GM12878 (cell line): Measurements from ENCODE around the gene C16orf74. TPM values are rescaled to one million over a fixed set of nuclear protein-coding genes. Genes with fewer than 3 reads are reported as not detected.

Experiments used
- ATAC-seq: fragments of 200-7000 bp; cut with Tn5 transposase; 3 replicates; pipeline ENCODE4 v1.9.1; 2020; ENCODE audit warnings: mild to moderate bottlenecking, moderate library complexity
- BruUV-seq: library from RNA; stranded (reverse); fragments of 400-500 nt; replicated peaks from 2 replicates; lab custom pipeline; 2021; lab: Mats Ljungman, UMichigan
- CTCF ChIA-PET: fragments of 300-600 bp; sonication (Branson Sonifier 250); formaldehyde crosslinking; extraction: SDS; loops from one replicate; lab custom pipeline; 2021; ENCODE audit warnings: inconsistent platforms; lab: Yijun Ruan, JAX
- POLR2A ChIA-PET: fragments of 350-600 bp; formaldehyde crosslinking; extraction: SDS; loops from one replicate; lab custom pipeline; 2021; ENCODE audit warnings: inconsistent platforms; lab: Charles Lee
- RAD21 ChIA-PET: fragments of 300-600 bp; sonication (Branson Sonifier 250); formaldehyde crosslinking; loops from one replicate; lab custom pipeline; 2023; ENCODE audit warnings: antibody characterized with exemption; ENCODE audit not compliant: unreplicated experiment; lab: Charles Lee
- SMC1A ChIA-PET: fragments of 300-600 bp; sonication (Branson Sonifier 250); formaldehyde crosslinking; loops from one replicate; lab custom pipeline; 2023; ENCODE audit not compliant: unreplicated experiment, uncharacterized antibody; lab: Charles Lee
- DNase-seq: peaks from one replicate; pipeline ENCODE4 v3.0.0-alpha.2; 2011; ENCODE audit warnings: low read depth, low spot score
- FAIRE-seq: peaks from 3 replicates; lab custom pipeline; 2011; peaks lifted over from hg19 to GRCh38; lab: Jason Lieb, UNC
- H2AFZ ChIP-seq: 2 replicates; pipeline ENCODE4 v1.6.0; 2011; ENCODE audit warnings: low read depth, low read length, control low read depth; ENCODE audit not compliant: control insufficient read depth
- H3K27ac ChIP-seq: 2 replicates; pipeline ENCODE4 v1.5.1; 2011; ENCODE audit warnings: control low read depth; ENCODE audit not compliant: control insufficient read depth, insufficient read depth
- H3K27me3 ChIP-seq, 2 experiments: replicated peaks in 1 of 2; 2 replicates each; pipeline versions ENCODE4 v1.6.0 to v1.6.1; 2011; ENCODE audit warnings: low read length in 1 of 2; ENCODE audit not compliant: control insufficient read depth in 2 of 2, insufficient read depth in 2 of 2
- H3K36me3 ChIP-seq, 2 experiments: 2 replicates each; pipeline ENCODE4 v1.5.1; 2011; ENCODE audit warnings: low read length in 1 of 2; ENCODE audit not compliant: control insufficient read depth in 2 of 2, insufficient read depth in 2 of 2
- H3K4me1 ChIP-seq: 2 replicates; pipeline ENCODE4 v1.6.1; 2011; ENCODE audit warnings: mild to moderate bottlenecking, low read length, moderate library complexity, mixed read lengths; ENCODE audit not compliant: control insufficient read depth, insufficient read depth
- H3K4me2 ChIP-seq: 2 replicates; pipeline ENCODE4 v1.6.0; 2011; ENCODE audit warnings: control low read depth; ENCODE audit not compliant: control insufficient read depth, insufficient read depth
- H3K4me3 ChIP-seq: fragments of 200-600 bp; sonication (generic); 2 replicates; pipeline ENCODE4 v1.5.1; 2016
- H3K79me2 ChIP-seq: 2 replicates; pipeline ENCODE4 v1.6.0; 2011; ENCODE audit warnings: low read length; ENCODE audit not compliant: control insufficient read depth, insufficient read depth
- H3K9ac ChIP-seq: 2 replicates; pipeline ENCODE4 v1.8.0; 2011; ENCODE audit warnings: low read length, control low read depth, mixed read lengths; ENCODE audit not compliant: control insufficient read depth, insufficient read depth
- H3K9me3 ChIP-seq: replicated peaks from 3 replicates; pipeline ENCODE4 v1.5.1; 2011; ENCODE audit warnings: mild to moderate bottlenecking, low read length; ENCODE audit not compliant: control insufficient read depth, insufficient read depth
- H4K20me1 ChIP-seq: 2 replicates; pipeline ENCODE4 v1.6.0; 2011; ENCODE audit not compliant: control insufficient read depth, insufficient read depth
- JUND ChIP-seq: IDR thresholded peaks from 2 replicates; pipeline ENCODE4 v1.6.1; 2012; ENCODE audit warnings: low read depth, mild to moderate bottlenecking, low read length, improper control_type of control experiment, moderate library complexity
- WGBS: methylation state at CpG from one replicate; pipeline ENCODE4 v1.1.6; 2016; ENCODE audit warnings: low lambda C conversion rate; ENCODE audit not compliant: insufficient replicate concordance, insufficient coverage; ENCODE audit errors: missing lambda C conversion rate; 5-methylcytosine and 5-hydroxymethylcytosine counted together
- in situ Hi-C: fragments of 300-500 bp; cut with MboI; formaldehyde crosslinking; loops from 9 replicates; pipeline ENCODE4 v1.14.3; 2018; ENCODE audit warnings: mixed read lengths
- intact Hi-C: fragments of 100-400 bp; cut with micrococcal nuclease; formaldehyde crosslinking; loops from one replicate; pipeline ENCODE4 v1.14.2; 2022; ENCODE audit not compliant: unreplicated experiment
- polyA plus RNA-seq, 11 experiments: library from polyadenylated mRNA; depleted of rRNA in 4 of 11; unstranded in 6 of 11; stranded (reverse) in 5 of 11; fragments of >200 nt; fragmentation: Nextera tagmentation in 4 of 11; fragmentation: Illumina TruSeq in 1 of 11; extraction: Ambion mirVana in 4 of 11; extraction: Trizol in 1 of 11; gene quantifications; 1 replicate in 1 of 11; 2 replicates in 10 of 11; pipeline versions ENCODE4 v1.2.1 to v1.2.3, GENCODE V29; 2011 to 2016; ENCODE audit warnings: inconsistent platforms in 2 of 11, missing spikeins in 2 of 11, low read depth in 1 of 11
- total RNA-seq, 4 experiments: library from RNA; depleted of rRNA in 3 of 4; stranded (reverse); fragments of >200 nt in 3 of 4; fragmentation: Illumina TruSeq in 1 of 4; extraction: Trizol in 1 of 4; gene quantifications; 2 replicates each; pipeline versions ENCODE4 v1.2.1 to v1.2.3, GENCODE V29; 2013 to 2021
- TF ChIP-seq, protein P1 (sequence below): fragments of 450-650 bp; IDR thresholded peaks from 2 replicates; pipeline ENCODE4 v1.6.1; 2018; ENCODE audit warnings: borderline replicate concordance, mild to moderate bottlenecking; ENCODE audit not compliant: partially characterized antibody
- TF ChIP-seq, protein P2 (sequence below): IDR thresholded peaks from 2 replicates; pipeline ENCODE4 v1.6.1; 2012; ENCODE audit warnings: low read depth, low read length, improper control_type of control experiment

Gene C16orf74
- total and polyA plus RNA-seq, 10 of the 15 experiments (the other 5 are each of a cell fraction or from before 2014, with no cell fraction given) = 0.23 to 20.1 (median 6.8) TPM

DNA sequence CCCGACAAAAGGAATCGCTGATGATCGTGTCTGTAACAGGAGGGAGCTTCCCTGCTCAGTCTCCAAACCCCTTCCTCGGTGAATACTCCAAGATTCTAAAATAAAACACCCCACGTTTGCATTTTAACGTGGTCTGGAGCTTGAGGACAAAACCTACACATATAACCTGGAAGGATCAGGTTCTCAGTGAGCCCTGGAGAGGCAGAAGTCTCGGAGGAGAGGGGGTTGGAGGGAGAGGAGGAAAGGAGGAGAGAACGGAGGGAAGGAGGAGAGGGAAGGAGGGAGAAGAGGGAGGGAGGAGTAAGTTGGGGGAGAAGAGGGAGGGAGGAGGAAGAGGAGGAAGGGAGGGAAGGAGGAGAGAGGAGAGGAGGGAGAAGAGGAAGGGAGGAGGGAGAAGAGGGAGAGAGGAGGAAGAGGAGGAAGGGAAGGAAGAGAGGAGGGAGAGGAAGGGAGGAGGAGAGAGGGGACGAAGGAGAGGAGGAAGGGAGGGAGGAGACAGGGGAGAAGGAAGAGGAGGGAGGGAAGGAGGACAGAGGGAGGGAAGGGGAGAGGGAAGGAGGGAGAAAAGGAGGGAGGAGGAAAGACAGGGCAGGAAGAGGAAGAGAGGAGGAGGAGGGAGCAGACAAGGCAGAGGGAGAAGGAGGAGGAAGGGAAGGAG is 34.7 kb downstream of the C16orf74 start:
- RAD21 ChIA-PET = interaction anchor here (0.6 to 1.3 kb wide), 3 partner anchors 44 to 368 kb away, joined by 3 to 4 read pairs (median 3); no protein-coding TSS in a partner anchor
- Histone ChIP-seq H3K9me3 (no peaks in the 10 kb centered on the region; the same call in 2 of the 3 replicates), H3K36me3 (no peaks in the 10 kb centered on the region), H3K27ac (no peak overlapping the region), H4K20me1 (no peaks in the 10 kb centered on the region), H3K27me3 (no peaks in the 10 kb centered on the region), H3K79me2 (no peaks in the 10 kb centered on the region), H2AFZ (no peak overlapping the region), H3K4me2 (no peak overlapping the region), H3K9ac (no peak overlapping the region), H3K4me3 (no peak overlapping the region), H3K4me1 (no peaks in the 10 kb centered on the region)
- ATAC-seq = no peak
- FAIRE-seq = no peak
- intact Hi-C loops (loop anchor here (5.0 to 10.0 kb wide), 4 partner anchors 39 to 321 kb away; no protein-coding TSS in a partner anchor), in situ Hi-C loops (loop anchor here (5.0 kb wide), 1 partner anchor 59 kb away; no protein-coding TSS in a partner anchor)
- no peak for DNase-seq
- SMC1A ChIA-PET = interaction anchor here (0.6 to 1.8 kb wide), 4 partner anchors 30 to 56 kb away, joined by 3 to 6 read pairs (median 4); no protein-coding TSS in a partner anchor
- WGBS = 36% methylated on average over 8 of the region's 9 CpGs
- POLR2A ChIA-PET = no interaction called here
- TF ChIP-seq, protein P1, sequence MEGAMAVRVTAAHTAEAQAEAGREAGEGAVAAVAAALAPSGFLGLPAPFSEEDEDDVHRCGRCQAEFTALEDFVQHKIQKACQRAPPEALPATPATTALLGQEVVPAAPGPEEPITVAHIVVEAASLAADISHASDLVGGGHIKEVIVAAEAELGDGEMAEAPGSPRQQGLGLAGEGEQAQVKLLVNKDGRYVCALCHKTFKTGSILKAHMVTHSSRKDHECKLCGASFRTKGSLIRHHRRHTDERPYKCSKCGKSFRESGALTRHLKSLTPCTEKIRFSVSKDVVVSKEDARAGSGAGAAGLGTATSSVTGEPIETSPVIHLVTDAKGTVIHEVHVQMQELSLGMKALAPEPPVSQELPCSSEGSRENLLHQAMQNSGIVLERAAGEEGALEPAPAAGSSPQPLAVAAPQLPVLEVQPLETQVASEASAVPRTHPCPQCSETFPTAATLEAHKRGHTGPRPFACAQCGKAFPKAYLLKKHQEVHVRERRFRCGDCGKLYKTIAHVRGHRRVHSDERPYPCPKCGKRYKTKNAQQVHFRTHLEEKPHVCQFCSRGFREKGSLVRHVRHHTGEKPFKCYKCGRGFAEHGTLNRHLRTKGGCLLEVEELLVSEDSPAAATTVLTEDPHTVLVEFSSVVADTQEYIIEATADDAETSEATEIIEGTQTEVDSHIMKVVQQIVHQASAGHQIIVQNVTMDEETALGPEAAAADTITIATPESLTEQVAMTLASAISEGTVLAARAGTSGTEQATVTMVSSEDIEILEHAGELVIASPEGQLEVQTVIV = peak; percentile 34
- TF ChIP-seq JUND = no peak
- TF ChIP-seq, protein P2, sequence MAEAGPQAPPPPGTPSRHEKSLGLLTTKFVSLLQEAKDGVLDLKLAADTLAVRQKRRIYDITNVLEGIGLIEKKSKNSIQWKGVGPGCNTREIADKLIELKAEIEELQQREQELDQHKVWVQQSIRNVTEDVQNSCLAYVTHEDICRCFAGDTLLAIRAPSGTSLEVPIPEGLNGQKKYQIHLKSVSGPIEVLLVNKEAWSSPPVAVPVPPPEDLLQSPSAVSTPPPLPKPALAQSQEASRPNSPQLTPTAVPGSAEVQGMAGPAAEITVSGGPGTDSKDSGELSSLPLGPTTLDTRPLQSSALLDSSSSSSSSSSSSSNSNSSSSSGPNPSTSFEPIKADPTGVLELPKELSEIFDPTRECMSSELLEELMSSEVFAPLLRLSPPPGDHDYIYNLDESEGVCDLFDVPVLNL = no peak
- CTCF ChIA-PET = interaction anchor here (0.6 to 6.4 kb wide), 14 partner anchors 27 to 601 kb away, joined by 3 to 36 read pairs (median 4); partner anchors contain the start of gene GINS2
- BruUV-seq = no TSS peak
